CD4-positive, alpha-beta T cell (primary cell): ENCODE data around the gene KRTAP5-2. TPM values are rescaled to one million over a fixed set of nuclear protein-coding genes. Genes with fewer than 3 reads are reported as not detected.

Experiments
- ATAC-seq: fragments of 200-7000 bp; cut with Tn5 transposase; one replicate; pipeline ENCODE4 v1.10.0; 2022; ENCODE audit warnings: mild to moderate bottlenecking; ENCODE audit not compliant: poor library complexity
- CTCF ChIA-PET: fragments of 350-600 bp; sonication (Branson Sonifier 250); formaldehyde crosslinking; loops from one replicate; lab custom pipeline; 2021; ENCODE audit warnings: antibody characterized with exemption, inconsistent platforms; lab: Charles Lee
- POLR2A ChIA-PET: fragments of 350-600 bp; sonication (Branson Sonifier 250); formaldehyde crosslinking; loops from one replicate; lab custom pipeline; 2021; ENCODE audit warnings: antibody characterized with exemption, inconsistent platforms; lab: Charles Lee
- DNase-seq, 14 experiments: peaks; one replicate each; pipeline ENCODE4 v3.0.0-alpha.2; 2013 to 2020; ENCODE audit warnings: mixed read lengths in 2 of 14
- H3K27ac ChIP-seq, 2 donors: one replicate each; pipeline versions ENCODE4 v1.5.1 to v1.7.0; 2013; ENCODE audit warnings: low read length in 2 of 2, low read depth in 1 of 2, mild to moderate bottlenecking in 1 of 2
- H3K27me3 ChIP-seq, 2 experiments: 1 replicate in 1 of 2; 2 replicates in 1 of 2; pipeline versions ENCODE4 v1.6.1 to v1.7.0; 2013; ENCODE audit warnings: low read length in 2 of 2, control low read depth in 1 of 2, mild to moderate bottlenecking in 1 of 2, moderate library complexity in 1 of 2; ENCODE audit not compliant: insufficient read depth in 2 of 2, control insufficient read depth in 1 of 2
- H3K36me3 ChIP-seq: one replicate; pipeline ENCODE4 v1.6.1; 2013; ENCODE audit warnings: low read length, control low read depth; ENCODE audit not compliant: insufficient read depth
- H3K4me1 ChIP-seq: one replicate; pipeline ENCODE4 v1.6.1; 2013; ENCODE audit warnings: low read length, control low read depth; ENCODE audit not compliant: insufficient read depth
- H3K4me3 ChIP-seq: one replicate; pipeline ENCODE4 v1.5.1; 2013; ENCODE audit warnings: mild to moderate bottlenecking, low read length, moderate library complexity
- H3K9me3 ChIP-seq, 2 experiments: 1 replicate in 1 of 2; 2 replicates in 1 of 2; pipeline versions ENCODE4 v1.6.1 to v1.7.0; 2013; ENCODE audit warnings: low read length in 2 of 2, mild to moderate bottlenecking in 2 of 2, control low read depth in 1 of 2, moderate library complexity in 1 of 2; ENCODE audit not compliant: control insufficient read depth in 1 of 2, insufficient read depth in 1 of 2
- H3K27ac Mint-ChIP-seq: one replicate; pipeline ENCODE4 v1.8.0; 2020; ENCODE audit warnings: mixed read lengths
- H3K27me3 Mint-ChIP-seq: one replicate; pipeline ENCODE4 v1.8.0; 2021; ENCODE audit warnings: mixed read lengths
- H3K36me3 Mint-ChIP-seq: one replicate; pipeline ENCODE4 v1.8.0; 2021; ENCODE audit warnings: low read depth, mixed read lengths
- H3K4me1 Mint-ChIP-seq: one replicate; pipeline ENCODE4 v1.8.0; 2021; ENCODE audit warnings: low read depth, mixed read lengths
- H3K4me3 Mint-ChIP-seq: one replicate; pipeline ENCODE4 v1.8.0; 2020; ENCODE audit warnings: mild to moderate bottlenecking, mixed read lengths
- H3K9me3 Mint-ChIP-seq: one replicate; pipeline ENCODE4 v1.8.0; 2020; ENCODE audit warnings: mixed read lengths
- intact Hi-C, 2 experiments: fragments of 100-400 bp; cut with DNase I in 1 of 2; cut with micrococcal nuclease in 1 of 2; formaldehyde crosslinking; loops; one replicate each; pipeline versions ENCODE4 v1.15.1 to v1.9.0; 2023 to 2025; cut with DNase I, micrococcal nuclease
- total RNA-seq, 174 experiments: library from RNA in 2 of 174; stranded (reverse) in 2 of 174; gene quantifications; one replicate each; pipeline ENCODE4 v1.2.3 and lab custom pipeline; 2021 to 2026
- TF ChIP-seq, protein P1 (sequence below): fragments of 200-600 bp; IDR thresholded peaks from one replicate; pipeline ENCODE4 v1.8.0; 2022; ENCODE audit warnings: antibody characterized with exemption, mild to moderate bottlenecking

Gene KRTAP5-2
- total RNA-seq, 2 experiments from 2014 or later: not detected

DNA sequence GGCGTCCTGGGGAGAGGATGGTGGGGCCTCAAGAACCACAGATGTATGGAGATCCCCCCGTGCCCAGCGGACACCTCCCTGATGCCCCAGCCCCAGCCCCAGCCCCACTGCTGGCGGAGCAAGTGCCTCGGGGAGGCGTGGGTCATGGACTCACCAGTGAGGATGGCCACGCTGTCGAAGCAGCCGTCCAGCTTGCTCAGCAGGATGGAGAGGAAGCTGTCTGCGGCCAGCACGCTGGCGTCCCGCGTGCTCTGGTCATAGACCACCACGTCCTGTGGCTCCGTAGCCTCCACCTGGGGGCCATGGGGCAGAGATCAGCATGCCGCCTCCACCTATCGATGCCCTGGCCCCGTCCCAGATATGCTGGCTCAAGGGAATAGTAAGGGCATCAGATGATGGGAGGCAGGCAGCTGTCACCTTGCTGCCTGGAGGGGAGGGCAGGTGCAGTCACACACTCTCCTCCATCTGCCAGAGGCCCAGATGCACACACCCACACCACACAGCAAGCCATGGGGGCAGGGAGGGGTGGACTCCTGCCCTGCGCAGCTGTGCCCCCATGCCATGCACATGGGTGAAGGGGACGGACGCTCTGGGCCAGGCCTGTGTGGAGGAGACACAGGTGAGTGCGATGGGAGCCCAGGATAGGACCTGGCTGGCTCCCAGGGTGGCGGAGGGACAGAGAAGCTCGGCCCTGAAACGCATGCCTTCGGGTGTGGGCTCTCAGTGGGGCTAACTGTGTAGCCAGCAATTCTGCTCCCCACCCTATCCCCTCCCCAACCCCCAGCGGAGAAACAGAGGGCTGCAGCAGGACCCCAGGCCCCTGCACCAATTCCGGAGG lies 34.2 kb downstream of the KRTAP5-2 start:
- Histone ChIP-seq H3K4me3 (no peak overlapping the region), H3K9me3 (no peaks in the 10 kb centered on the region), H3K36me3 (no peaks in the 10 kb centered on the region), H3K27ac (no peak overlapping the region), H3K27me3 (no peaks in the 10 kb centered on the region), H3K4me1 (peaks cover 8% of the 10 kb centered on the region)
- Mint-ChIP-seq H3K4me3 (no peak overlapping the region), H3K27ac (no peak overlapping the region), H3K27me3 (peaks cover 2% of the 10 kb centered on the region), H3K9me3 (no peaks in the 10 kb centered on the region), H3K4me1 (no peaks in the 10 kb centered on the region), H3K36me3 (peaks cover 8% of the 10 kb centered on the region)
- POLR2A ChIA-PET: no interaction called here
- DNase-seq: peak in 2 of 14 experiments; percentile 14 to 29
- intact Hi-C loops: no loop called here
- TF ChIP-seq, protein P1, sequence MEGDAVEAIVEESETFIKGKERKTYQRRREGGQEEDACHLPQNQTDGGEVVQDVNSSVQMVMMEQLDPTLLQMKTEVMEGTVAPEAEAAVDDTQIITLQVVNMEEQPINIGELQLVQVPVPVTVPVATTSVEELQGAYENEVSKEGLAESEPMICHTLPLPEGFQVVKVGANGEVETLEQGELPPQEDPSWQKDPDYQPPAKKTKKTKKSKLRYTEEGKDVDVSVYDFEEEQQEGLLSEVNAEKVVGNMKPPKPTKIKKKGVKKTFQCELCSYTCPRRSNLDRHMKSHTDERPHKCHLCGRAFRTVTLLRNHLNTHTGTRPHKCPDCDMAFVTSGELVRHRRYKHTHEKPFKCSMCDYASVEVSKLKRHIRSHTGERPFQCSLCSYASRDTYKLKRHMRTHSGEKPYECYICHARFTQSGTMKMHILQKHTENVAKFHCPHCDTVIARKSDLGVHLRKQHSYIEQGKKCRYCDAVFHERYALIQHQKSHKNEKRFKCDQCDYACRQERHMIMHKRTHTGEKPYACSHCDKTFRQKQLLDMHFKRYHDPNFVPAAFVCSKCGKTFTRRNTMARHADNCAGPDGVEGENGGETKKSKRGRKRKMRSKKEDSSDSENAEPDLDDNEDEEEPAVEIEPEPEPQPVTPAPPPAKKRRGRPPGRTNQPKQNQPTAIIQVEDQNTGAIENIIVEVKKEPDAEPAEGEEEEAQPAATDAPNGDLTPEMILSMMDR: no peak
- CTCF ChIA-PET: interaction anchor here (1.5 to 2.8 kb wide), 2 partner anchors 11 to 17 kb away, joined by 5 to 18 read pairs; no protein-coding TSS in a partner anchor
- ATAC-seq: no peak

DNA sequence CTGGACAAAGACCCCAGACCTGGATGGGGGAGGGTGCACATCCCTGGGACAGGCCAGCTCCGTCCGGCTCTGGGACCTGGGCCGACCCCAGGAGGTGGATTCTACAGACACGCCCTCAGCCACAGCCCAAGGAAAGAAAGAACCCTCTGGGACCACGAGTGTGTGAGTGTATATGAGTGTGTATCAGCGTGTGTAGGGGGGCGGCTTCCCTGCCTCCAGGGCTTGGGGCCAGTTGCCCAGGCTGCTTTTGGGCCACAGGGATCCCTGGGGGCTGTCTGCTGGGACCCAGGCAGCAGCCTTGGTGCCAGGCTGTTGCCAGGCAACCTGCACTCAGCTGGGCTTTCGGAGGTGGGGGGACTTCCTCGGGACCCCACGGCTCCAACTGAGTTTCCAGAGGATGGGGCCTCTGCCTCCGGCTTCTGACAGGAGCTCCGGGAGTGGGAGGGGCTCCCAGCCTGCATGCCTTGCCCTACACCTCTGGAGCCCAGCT lies 34.9 kb downstream of the KRTAP5-2 start:
- Mint-ChIP-seq H3K4me1 (no peaks in the 10 kb centered on the region), H3K27ac (no peak overlapping the region), H3K36me3 (peaks cover 11% of the 10 kb centered on the region), H3K9me3 (no peaks in the 10 kb centered on the region), H3K27me3 (peaks cover 5% of the 10 kb centered on the region), H3K4me3 (no peak overlapping the region)
- Histone ChIP-seq H3K27ac (no peak overlapping the region), H3K36me3 (no peaks in the 10 kb centered on the region), H3K4me3 (no peak overlapping the region), H3K27me3 (no peaks in the 10 kb centered on the region), H3K9me3 (no peaks in the 10 kb centered on the region), H3K4me1 (peaks cover under 1% of the 10 kb centered on the region)
- DNase-seq (peak in 2 of 14 experiments; percentile 12 to 23), ATAC-seq (no peak)
- CTCF ChIA-PET: no interaction called here
- POLR2A ChIA-PET: no interaction called here
- TF ChIP-seq, protein P1: no peak
- intact Hi-C loops: no loop called here

DNA sequence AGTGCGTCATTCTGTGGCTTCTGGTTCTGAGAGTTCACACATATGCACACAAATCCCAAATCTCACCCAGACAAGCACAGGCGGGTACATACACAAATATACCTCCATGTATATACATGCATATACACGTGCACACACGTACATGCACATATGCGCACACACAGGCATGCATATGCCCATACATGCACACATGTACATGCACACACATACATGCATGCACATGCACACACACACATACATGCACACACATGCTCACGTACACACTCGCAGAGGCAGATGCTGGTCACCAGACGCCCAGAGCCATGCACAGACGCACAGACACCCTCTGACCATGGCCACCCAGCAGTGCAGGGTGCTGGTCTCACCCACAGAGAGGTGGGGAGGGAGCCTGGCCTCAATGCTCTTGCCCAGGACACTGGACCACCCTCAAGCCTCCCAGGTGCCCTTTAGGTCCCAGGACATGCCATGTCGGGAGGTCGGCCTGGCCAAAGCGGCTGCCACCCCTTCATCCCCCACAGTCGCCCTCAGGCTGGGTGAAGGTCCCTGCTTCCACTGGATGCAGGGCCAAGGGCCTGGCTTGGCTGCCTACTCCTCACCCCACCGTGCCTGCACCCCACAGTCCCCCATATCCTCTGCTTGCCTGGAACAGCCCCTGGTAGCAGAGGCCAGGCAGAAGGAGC lies 35.5 kb downstream of the KRTAP5-2 start:
- Histone ChIP-seq H3K27me3 (no peaks in the 10 kb centered on the region), H3K9me3 (no peaks in the 10 kb centered on the region), H3K36me3 (peaks cover 4% of the 10 kb centered on the region), H3K4me3 (no peak overlapping the region), H3K4me1 (no peaks in the 10 kb centered on the region), H3K27ac (no peak overlapping the region)
- Mint-ChIP-seq H3K27me3 (peaks cover 8% of the 10 kb centered on the region), H3K9me3 (no peaks in the 10 kb centered on the region), H3K36me3 (peaks cover 13% of the 10 kb centered on the region), H3K4me3 (peak overlapping the region; percentile 6), H3K4me1 (no peaks in the 10 kb centered on the region), H3K27ac (peak overlapping the region; percentile 35)
- intact Hi-C loops: no loop called here
- ATAC-seq (no peak), DNase-seq (peak in 1 of 14 experiments; percentile 33)
- TF ChIP-seq, protein P1: no peak
- ChIA-PET POLR2A (no interaction called here), CTCF (no interaction called here)
